ENCODE data around the gene CRACR2A. TPM values are rescaled to one million over a fixed set of nuclear protein-coding genes. Genes with fewer than 3 reads are reported as not detected.
A peak's percentile ranks its signal among the peaks of the same experiment; 100 is the strongest.

Gene CRACR2A
- total and polyA plus RNA-seq, 2 of the 13 experiments (the other 11 are each of a cell fraction or from before 2014, with no cell fraction given) = 0.09 to 0.20 TPM

DNA sequence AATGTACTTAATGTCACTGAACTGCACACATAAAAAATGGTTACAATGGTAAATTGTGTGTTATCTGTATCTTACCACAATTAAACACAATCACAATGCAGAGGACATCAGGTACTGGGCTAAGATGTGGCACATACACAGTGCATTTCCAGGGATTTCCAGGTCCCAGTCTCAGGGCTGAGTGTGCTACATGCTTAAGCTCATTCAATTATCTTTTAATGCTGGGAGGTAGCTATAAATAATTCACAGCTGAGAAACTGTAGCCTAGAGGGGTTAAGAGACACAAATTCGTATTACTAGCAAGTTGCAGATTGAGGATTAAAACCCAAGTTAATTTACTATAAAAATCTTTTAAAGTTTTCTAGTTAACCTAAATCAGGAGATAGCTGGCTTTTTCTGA is 67.1 kb downstream of the CRACR2A start (continued):
- TF ChIP-seq, protein P1, sequence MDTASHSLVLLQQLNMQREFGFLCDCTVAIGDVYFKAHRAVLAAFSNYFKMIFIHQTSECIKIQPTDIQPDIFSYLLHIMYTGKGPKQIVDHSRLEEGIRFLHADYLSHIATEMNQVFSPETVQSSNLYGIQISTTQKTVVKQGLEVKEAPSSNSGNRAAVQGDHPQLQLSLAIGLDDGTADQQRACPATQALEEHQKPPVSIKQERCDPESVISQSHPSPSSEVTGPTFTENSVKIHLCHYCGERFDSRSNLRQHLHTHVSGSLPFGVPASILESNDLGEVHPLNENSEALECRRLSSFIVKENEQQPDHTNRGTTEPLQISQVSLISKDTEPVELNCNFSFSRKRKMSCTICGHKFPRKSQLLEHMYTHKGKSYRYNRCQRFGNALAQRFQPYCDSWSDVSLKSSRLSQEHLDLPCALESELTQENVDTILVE (CRISPR knock-in tag; IDR thresholded peaks at IDR 0.05) = no peak
- no peak for TF ChIP-seq ZNF530 (CRISPR knock-in tag; IDR thresholded peaks at IDR 0.05; ENCODE audit: low read depth)
- TF ChIP-seq FOXK1 (CRISPR knock-in tag; IDR thresholded peaks at IDR 0.05; ENCODE audit: borderline replicate concordance, low read depth) = no peak
- no peak for TF ChIP-seq SSRP1 (CRISPR knock-in tag; IDR thresholded peaks at IDR 0.05)

DNA sequence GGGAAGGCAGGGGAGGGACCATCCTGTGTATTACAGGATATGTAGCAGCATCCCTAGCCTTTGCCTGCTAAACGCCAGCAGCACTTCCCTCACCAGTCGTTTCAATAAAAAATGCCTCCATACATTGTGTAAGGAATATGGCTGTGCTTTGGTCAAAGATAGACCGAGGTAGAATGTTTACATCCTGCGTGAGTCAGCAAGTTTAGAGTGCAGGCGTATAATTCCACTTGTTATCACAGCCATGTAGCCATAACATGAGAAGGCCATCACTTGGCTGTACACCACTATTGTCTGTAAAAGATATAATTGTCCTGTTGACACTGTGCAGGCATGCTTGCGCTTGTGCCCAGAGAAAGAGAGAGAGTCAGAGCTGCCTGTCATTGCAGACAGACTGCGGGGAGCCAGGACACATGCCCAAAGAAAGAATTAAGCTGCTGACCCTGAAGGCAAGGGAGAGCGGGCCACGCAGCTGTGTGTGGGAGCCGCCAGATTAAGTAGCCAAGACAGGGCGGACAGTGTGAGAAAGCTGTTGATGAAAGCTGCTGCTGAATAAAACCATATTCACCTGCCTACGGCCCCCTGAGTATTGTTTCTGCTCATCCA is 68.4 kb downstream of the CRACR2A start:
- Histone ChIP-seq H3K9ac (ENCODE audit: insufficient read depth, low read depth, low read length) (no peak overlapping the region), H3K27me3 (ENCODE audit: control insufficient read depth in 1 of 2, insufficient read depth in 2 of 2, low read length in 2 of 2) (no peaks in the 10 kb centered on the region), H3K27ac (ENCODE audit: extremely low read length, insufficient read depth, low read length) (no peak overlapping the region), H4K20me1 (ENCODE audit: insufficient read depth, low read length) (no peaks in the 10 kb centered on the region), H3K4me2 (ENCODE audit: low read depth, low read length) (no peak overlapping the region), H3K79me2 (ENCODE audit: insufficient read depth, low read length) (no peaks in the 10 kb centered on the region), H3K4me1 (ENCODE audit: insufficient read depth, low read length) (no peaks in the 10 kb centered on the region), H2AFZ (ENCODE audit: low read length) (no peak overlapping the region), H3K9me3 (ENCODE audit: low read length) (no peaks in the 10 kb centered on the region), H3K4me3 (replicated peaks in 1 of 3; ENCODE audit: insufficient read depth in 1 of 3, low read depth in 2 of 3, low read length in 3 of 3) (no peak overlapping the region), H3K36me3 (replicated peaks in 1 of 2; ENCODE audit: control insufficient read depth in 1 of 2, insufficient read depth in 2 of 2, low read length in 2 of 2) (no peaks in the 10 kb centered on the region)
- ATAC-seq (no peak), FAIRE-seq (no peak), DNase-seq (ENCODE audit: low spot score) (no peak)
- ChIA-PET POLR2A (no interaction called here), CTCF (ENCODE audit: low intra/inter-chr PET ratio, low total read pairs) (no interaction called here)
- no TSS peak for BruUV-seq (replicated peaks)
- intact Hi-C loops (cut with micrococcal nuclease; ENCODE audit: unreplicated experiment) = no loop called here
- in situ Hi-C loops (cut with HindIII; ENCODE audit: extremely low pct_ligation_motif_present, low pct_unique_long_range_greater_than_20kb) = no loop called here
- WGBS (ENCODE audit: low lambda C conversion rate) = 61% methylated on average over 11 of the region's 12 CpGs
- peak; percentile 38; the same call in 1 of the 2 replicates for TF ChIP-seq NFE2L2 (IDR thresholded peaks at IDR 0.05; ENCODE audit: low read length)
- TF ChIP-seq, protein P2, sequence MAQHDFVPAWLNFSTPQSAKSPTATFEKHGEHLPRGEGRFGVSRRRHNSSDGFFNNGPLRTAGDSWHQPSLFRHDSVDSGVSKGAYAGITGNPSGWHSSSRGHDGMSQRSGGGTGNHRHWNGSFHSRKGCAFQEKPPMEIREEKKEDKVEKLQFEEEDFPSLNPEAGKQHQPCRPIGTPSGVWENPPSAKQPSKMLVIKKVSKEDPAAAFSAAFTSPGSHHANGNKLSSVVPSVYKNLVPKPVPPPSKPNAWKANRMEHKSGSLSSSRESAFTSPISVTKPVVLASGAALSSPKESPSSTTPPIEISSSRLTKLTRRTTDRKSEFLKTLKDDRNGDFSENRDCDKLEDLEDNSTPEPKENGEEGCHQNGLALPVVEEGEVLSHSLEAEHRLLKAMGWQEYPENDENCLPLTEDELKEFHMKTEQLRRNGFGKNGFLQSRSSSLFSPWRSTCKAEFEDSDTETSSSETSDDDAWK (CRISPR knock-in tag; IDR thresholded peaks at IDR 0.05) = no peak

Measured in HepG2 (cell line).